Measurements from ENCODE around the gene SEC22C. TPM values are rescaled to one million over a fixed set of nuclear protein-coding genes. Genes with fewer than 3 reads are reported as not detected.
A peak's percentile ranks its signal among the peaks of the same experiment; 100 is the strongest.

Gene SEC22C
- total RNA-seq, 1 donor from 2014 or later = 37.0 TPM

GRCh38 chr3:42535981-42536784, 45.6 kb downstream of the SEC22C start:
- DNase-seq (ENCODE audit: low spot score) = no peak

DNA sequence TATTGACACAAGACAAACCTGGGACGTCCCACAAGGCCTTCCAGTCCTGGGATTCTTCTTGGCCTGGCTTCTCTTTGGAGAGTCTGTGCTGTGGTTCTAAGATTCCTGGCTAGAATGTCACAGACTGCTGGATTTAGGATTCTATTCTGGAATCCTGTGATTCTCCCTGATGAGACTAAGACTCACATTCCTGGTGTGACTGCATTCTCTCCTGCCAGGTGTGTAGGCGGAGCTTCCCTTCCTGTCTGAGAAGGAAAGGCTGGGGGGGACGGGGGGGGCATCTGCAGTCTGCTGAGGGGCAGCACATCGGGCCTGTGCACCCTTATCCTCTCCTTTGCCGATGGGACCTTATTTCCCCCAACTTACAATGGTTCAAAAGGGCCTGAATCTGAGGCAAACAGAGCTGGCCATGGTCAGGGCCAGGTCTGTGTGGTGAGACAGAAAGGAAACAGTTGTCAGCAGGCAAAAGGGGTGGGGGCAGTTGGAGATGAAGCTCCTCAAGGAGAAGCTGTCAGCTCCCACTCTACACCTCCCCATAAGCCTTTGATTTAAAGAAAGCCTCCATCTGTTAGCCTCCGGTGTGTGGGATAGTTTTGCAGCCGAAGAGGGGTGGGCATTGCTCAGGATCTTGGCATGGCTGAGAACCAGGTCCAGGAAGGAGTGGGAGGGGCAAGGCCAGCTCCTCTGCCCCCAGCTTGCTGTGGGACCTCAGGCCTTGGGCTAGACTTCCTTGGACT, 48.4 kb downstream of the SEC22C start:
- DNase-seq (ENCODE audit: low spot score) = no peak

GRCh38 chr3:42532229-42532628, 49.5 kb downstream of the SEC22C start:
- DNase-seq (ENCODE audit: low spot score) = no peak

DNA sequence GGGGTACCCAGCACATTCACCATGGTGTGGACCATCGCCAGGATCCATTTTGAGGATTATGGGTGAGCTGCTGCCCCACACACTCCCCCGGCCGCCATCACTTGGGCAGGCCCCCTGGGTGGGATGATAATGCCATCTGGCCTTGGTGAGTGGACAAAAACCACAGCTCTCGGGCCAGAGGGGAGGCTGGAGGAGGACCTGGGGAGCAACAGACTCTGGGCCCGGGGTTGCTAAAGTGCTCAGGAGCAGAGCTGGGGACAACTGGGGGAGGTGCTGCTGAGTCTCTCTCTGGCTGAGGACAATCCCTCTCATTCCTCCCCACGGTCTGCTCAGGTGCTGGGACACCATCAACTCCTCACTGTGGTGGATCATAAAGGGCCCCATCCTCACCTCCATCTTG, 50.3 kb downstream of the SEC22C start:
- no peak for DNase-seq (ENCODE audit: low spot score)

GRCh38 chr3:42530073-42530472, 51.7 kb downstream of the SEC22C start:
- no peak for DNase-seq (ENCODE audit: low spot score)

- DNase-seq (ENCODE audit: low spot score) = no peak
These were observed 52.3 kb downstream of the SEC22C start for GRCh38 chr3:42529468-42529867.

GRCh38 chr3:42527368-42527917, 54.3 kb downstream of the SEC22C start:
- DNase-seq (ENCODE audit: low spot score) = no peak

GRCh38 chr3:42526616-42527367, 55.0 kb downstream of the SEC22C start:
- no peak for DNase-seq (ENCODE audit: low spot score)

- DNase-seq (ENCODE audit: low spot score) = no peak
These were observed 55.9 kb downstream of the SEC22C start for GRCh38 chr3:42525736-42526345.

DNA sequence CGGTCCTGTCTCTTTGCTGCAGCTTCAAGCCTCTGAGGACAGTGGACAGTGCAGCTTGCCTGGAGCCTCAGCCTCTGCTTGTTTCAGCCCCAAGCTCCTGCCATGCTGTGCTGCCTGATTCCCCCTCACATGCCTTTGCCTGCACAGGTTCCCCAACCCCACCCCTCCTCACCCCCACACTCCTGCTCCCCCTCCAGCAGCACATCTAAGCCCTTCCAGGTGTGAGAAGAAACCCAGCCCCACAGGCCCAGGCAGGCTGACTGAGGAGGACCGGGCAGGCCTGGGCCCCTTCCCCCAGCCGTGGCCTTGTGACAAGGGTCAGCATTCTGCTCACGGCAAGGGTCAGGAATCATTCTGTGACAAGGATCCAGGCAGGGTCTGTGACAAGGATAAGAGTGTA, 56.6 kb downstream of the SEC22C start:
- DNase-seq (ENCODE audit: low spot score) = no peak

DNA sequence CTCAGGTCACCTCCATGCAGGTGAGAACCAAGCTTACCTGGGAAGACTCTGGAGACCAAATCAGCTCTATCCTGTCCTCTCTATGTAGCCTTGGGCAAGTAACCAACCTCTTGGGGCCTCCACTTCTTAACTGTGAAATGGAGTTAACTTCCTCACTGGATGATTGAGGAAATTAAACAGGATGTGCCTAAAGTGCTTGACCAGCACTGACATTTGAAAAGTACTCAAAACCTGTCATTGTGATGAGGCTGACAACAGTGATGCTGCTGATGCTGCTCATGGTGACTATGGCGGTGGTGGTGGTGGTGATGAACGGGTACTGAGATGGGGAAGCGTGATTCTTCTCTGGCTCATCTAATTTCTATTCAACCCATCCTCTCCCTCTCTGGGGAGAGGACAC, 57.0 kb downstream of the SEC22C start:
- DNase-seq (ENCODE audit: low spot score) = no peak

- no peak for DNase-seq (ENCODE audit: low spot score)
These were observed 60.9 kb downstream of the SEC22C start for GRCh38 chr3:42520906-42521305.

- no peak for DNase-seq (ENCODE audit: low spot score)
These were observed 61.4 kb downstream of the SEC22C start for GRCh38 chr3:42520336-42520735.

DNA sequence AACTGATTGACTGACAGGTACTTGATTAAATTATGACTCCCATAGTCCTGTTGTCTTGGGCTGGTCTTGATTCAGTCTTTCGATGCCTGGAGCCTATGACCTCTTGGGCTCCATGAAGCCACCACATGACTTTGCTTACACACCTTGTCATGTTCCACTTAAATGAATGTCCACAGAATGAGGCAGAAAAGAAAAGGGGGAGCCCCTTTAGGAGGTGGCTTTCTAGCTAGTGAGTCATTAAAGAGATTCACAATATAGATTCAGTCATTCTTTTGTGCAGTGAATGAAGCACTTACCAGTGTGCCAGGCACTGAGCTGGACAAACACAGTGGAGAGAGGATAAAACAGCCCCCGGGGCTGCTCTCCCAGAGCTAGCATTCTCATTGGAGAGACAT, 62.2 kb downstream of the SEC22C start:
- no peak for DNase-seq (ENCODE audit: low spot score)

DNA sequence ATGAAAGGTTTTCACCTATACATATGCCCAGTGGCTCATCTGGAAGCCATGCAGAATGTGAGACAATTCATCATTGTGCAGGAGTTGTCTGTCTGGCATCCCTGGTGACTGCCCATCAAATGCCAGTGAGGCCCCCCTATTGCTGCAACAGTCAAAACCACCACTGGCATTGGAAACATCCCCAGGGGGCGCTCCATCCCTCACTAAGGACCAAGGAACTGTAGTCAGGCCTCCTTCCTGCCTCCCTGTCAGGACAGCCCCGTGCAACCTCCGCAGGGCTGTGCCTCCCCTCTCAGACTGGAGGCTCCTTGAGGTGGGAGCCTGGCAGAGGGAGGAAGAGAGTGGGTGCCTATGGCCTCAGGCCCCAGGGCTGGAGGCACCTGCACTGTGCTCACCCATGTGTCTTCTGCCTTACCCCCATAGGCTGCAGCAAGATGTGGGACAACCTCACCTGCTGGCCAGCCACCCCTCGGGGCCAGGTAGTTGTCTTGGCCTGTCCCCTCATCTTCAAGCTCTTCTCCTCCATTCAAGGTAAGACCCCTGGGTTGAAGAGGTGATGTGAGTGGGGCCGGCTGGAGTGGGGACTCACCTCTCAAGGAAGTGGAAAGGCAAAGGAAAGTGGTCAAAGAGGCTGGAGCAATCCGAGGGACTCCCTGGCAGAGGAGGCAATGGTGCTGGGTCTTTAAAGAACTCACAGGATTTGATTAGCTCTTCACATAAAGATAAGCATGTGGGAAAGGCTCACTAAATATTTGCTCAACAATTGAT, 62.8 kb downstream of the SEC22C start:
- no peak for DNase-seq (ENCODE audit: low spot score)

DNA sequence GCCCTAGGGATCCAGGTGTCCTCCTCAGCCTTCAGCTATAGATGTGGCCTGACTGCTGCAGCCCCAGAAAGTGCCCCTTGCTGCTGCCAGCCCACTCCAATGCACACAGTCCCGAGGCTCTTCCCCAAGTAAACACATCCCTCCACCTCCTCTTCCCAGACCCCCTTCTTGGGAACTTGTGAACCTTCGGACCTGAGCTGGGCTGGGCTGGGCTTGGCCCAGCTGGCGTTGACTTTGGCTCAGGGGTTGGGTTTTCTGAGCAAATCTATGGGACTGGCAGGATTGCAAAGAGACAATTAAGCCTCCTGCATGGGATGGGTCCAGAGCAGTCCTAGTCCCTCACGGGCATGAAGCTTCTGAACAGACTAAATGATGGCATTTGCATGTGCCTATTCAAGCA, 64.7 kb downstream of the SEC22C start:
- no peak for DNase-seq (ENCODE audit: low spot score)

GRCh38 chr3:42516443-42516842, 65.3 kb downstream of the SEC22C start:
- DNase-seq (ENCODE audit: low spot score) = no peak

DNA sequence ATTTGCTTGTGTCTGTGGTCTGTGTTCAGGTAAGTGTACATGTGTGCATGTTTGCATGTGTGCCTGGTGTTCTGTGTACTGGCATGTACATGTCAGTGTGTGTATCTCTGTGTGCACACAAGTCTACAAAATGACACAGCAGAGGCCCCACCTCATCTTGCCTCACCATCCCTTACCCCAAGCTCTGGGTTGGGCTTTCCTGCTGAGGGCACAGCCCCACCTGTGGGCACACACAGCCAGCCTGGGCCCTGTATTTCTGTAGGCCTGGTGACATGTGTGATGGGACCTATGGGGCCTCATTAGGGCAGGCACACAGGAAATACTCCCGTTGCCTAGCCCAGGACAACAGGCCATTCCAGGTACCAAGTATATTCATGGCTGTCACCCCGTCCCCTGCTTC, 65.8 kb downstream of the SEC22C start:
- no peak for DNase-seq (ENCODE audit: low spot score)

- DNase-seq (ENCODE audit: low spot score) = peak; percentile 80
These were observed 66.3 kb downstream of the SEC22C start for GRCh38 chr3:42515391-42515916.

DNA sequence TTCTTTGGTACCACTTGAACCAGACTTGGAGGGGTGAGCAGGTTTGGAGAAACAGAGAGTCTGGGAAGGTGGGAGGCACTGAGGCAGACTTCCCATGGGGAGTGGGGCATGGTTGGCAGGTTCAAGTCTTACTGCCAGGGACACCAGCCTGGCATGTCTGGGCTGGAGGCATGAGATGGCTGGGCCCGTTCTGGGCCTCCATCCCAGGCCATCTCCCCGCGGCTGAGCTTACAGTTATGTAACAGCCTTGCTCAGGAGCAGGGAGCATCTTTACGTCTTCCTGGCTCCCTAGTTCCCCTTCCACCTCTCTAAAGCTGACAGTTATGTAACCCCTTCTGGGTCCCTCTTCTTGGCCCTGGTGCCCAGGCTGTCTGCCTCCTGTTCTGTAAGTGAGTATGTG, 66.9 kb downstream of the SEC22C start:
- DNase-seq (ENCODE audit: low spot score) = no peak

- DNase-seq (ENCODE audit: low spot score) = no peak
These were observed 68.2 kb downstream of the SEC22C start for GRCh38 chr3:42513521-42513920.

All from mucosa of gallbladder (tissue), 1 donor.